Loucy (cell line): ENCODE data around the gene NLGN4Y.

Source experiments
- H2AFZ ChIP-seq: fragments of 200-600 bp; sonication (generic); 2 replicates; pipeline ENCODE4 v1.6.0; 2016; ENCODE audit warnings: antibody characterized with exemption, mild to moderate bottlenecking, low read length, moderate library complexity
- H3F3A ChIP-seq: fragments of 200-600 bp; 2 replicates; pipeline ENCODE4 v1.6.0; 2016; ENCODE audit warnings: antibody characterized with exemption, low read depth, mild to moderate bottlenecking
- H3K27me3 ChIP-seq: fragments of 200-600 bp; sonication (generic); 2 replicates; pipeline ENCODE4 v1.6.1; 2014; ENCODE audit warnings: low read length, mild to moderate bottlenecking; ENCODE audit not compliant: insufficient read depth, poor library complexity, severe bottlenecking
- H3K36me3 ChIP-seq: fragments of 200-600 bp; sonication (generic); 2 replicates; pipeline ENCODE4 v1.6.1; 2016; ENCODE audit warnings: low read length; ENCODE audit not compliant: insufficient read depth
- H3K4me1 ChIP-seq: fragments of 200-600 bp; sonication (generic); 2 replicates; pipeline ENCODE4 v1.5.1; 2014; ENCODE audit warnings: low read length, mild to moderate bottlenecking; ENCODE audit not compliant: insufficient read depth, poor library complexity, severe bottlenecking
- H3K4me2 ChIP-seq: fragments of 200-600 bp; sonication (generic); 2 replicates; pipeline ENCODE4 v1.6.0; 2014; ENCODE audit warnings: antibody characterized with exemption, low read length, low read depth, mild to moderate bottlenecking; ENCODE audit not compliant: poor library complexity, severe bottlenecking
- H3K4me3 ChIP-seq: fragments of 200-600 bp; sonication (generic); 2 replicates; pipeline ENCODE4 v1.5.1; 2014; ENCODE audit warnings: low read length, mild to moderate bottlenecking, mixed read lengths; ENCODE audit not compliant: poor library complexity, severe bottlenecking
- H3K79me2 ChIP-seq: fragments of 200-600 bp; sonication (generic); 2 replicates; pipeline ENCODE4 v1.6.1; 2014; ENCODE audit warnings: low read length; ENCODE audit not compliant: insufficient read depth
- H3K9ac ChIP-seq: fragments of 200-600 bp; sonication (generic); 2 replicates; pipeline ENCODE4 v1.6.0; 2014; ENCODE audit warnings: mild to moderate bottlenecking, low read depth, low read length, moderate library complexity; ENCODE audit not compliant: poor library complexity, severe bottlenecking
- H3K9me2 ChIP-seq: fragments of 200-600 bp; sonication (generic); replicated peaks from 2 replicates; pipeline ENCODE4 v1.6.1; 2016; ENCODE audit warnings: low read depth, low read length, mixed read lengths
- H3K9me3 ChIP-seq: fragments of 200-600 bp; sonication (generic); 2 replicates; pipeline ENCODE4 v1.6.1; 2014; ENCODE audit warnings: mild to moderate bottlenecking, antibody characterized with exemption, low read length, low read depth; ENCODE audit not compliant: insufficient read depth
- H4K20me1 ChIP-seq: fragments of 200-600 bp; sonication (generic); 2 replicates; pipeline ENCODE4 v1.6.0; 2014; ENCODE audit warnings: antibody characterized with exemption, low read length, mild to moderate bottlenecking; ENCODE audit not compliant: insufficient read depth, poor library complexity, severe bottlenecking
- CTCF ChIP-seq: fragments of 200-600 bp; sonication (generic); conservative IDR thresholded peaks from 2 replicates; pipeline ENCODE4 v1.5.1; 2014; ENCODE audit warnings: mild to moderate bottlenecking, antibody characterized with exemption, low read length
- EZH2phosphoT487 ChIP-seq: fragments of 200-600 bp; IDR thresholded peaks from 2 replicates; pipeline ENCODE4 v1.6.1; 2018; ENCODE audit warnings: antibody characterized with exemption, mild to moderate bottlenecking, moderate library complexity, borderline replicate concordance

NLGN4Y gene

GRCh38 chrY:14498071-14498470, 26.3 kb upstream of the NLGN4Y start:
- Histone ChIP-seq H2AFZ (no peak overlapping the region), H3K4me2 (no peak overlapping the region), H3K4me3 (no peak overlapping the region), H3K4me1 (no peaks in the 10 kb centered on the region), H3K9me3 (no peaks in the 10 kb centered on the region), H3F3A (no peaks in the 10 kb centered on the region), H3K9me2 (no peaks in the 10 kb centered on the region), H3K36me3 (no peaks in the 10 kb centered on the region), H3K9ac (no peak overlapping the region), H3K27me3 (no peaks in the 10 kb centered on the region), H4K20me1 (no peaks in the 10 kb centered on the region), H3K79me2 (no peaks in the 10 kb centered on the region)
- TF ChIP-seq CTCF = no peak
- TF ChIP-seq EZH2phosphoT487 = no peak

GRCh38 chrY:14504592-14504991, 19.7 kb upstream of the NLGN4Y start:
- Histone ChIP-seq H3K4me3 (no peak overlapping the region), H3K9me2 (no peaks in the 10 kb centered on the region), H3K4me2 (no peak overlapping the region), H4K20me1 (no peaks in the 10 kb centered on the region), H2AFZ (no peak overlapping the region), H3F3A (no peaks in the 10 kb centered on the region), H3K79me2 (no peaks in the 10 kb centered on the region), H3K27me3 (no peaks in the 10 kb centered on the region), H3K4me1 (no peaks in the 10 kb centered on the region), H3K9ac (no peak overlapping the region), H3K9me3 (no peaks in the 10 kb centered on the region), H3K36me3 (no peaks in the 10 kb centered on the region)
- no peak for TF ChIP-seq CTCF
- no peak for TF ChIP-seq EZH2phosphoT487

GRCh38 chrY:14522379-14522950, 1.9 kb upstream of the NLGN4Y start:
- TF ChIP-seq EZH2phosphoT487 (no peak), CTCF (no peak)
- Histone ChIP-seq H3K9me2 (no peaks in the 10 kb centered on the region), H3K9ac (no peak overlapping the region), H2AFZ (no peak overlapping the region), H4K20me1 (no peaks in the 10 kb centered on the region), H3F3A (no peaks in the 10 kb centered on the region), H3K36me3 (no peaks in the 10 kb centered on the region), H3K27me3 (no peaks in the 10 kb centered on the region), H3K9me3 (no peaks in the 10 kb centered on the region), H3K4me3 (no peak overlapping the region), H3K4me1 (no peaks in the 10 kb centered on the region), H3K4me2 (no peak overlapping the region), H3K79me2 (no peaks in the 10 kb centered on the region)
